IMR-90 (cell line): ENCODE measurements around the gene LSMEM2. TPM values are rescaled to one million over a fixed set of nuclear protein-coding genes. Genes with fewer than 3 reads are reported as not detected.
A peak's percentile ranks its signal among the peaks of the same experiment; 100 is the strongest.

Experiments used
- ATAC-seq: fragments of 200-7000 bp; cut with Tn5 transposase; 2 replicates; pipeline ENCODE4 v1.9.1; 2020; ENCODE audit warnings: low read depth, mild to moderate bottlenecking, moderate library complexity
- BruUV-seq: library from RNA; stranded (reverse); fragments of 400-500 nt; replicated peaks from 2 replicates; lab custom pipeline; 2021; lab: Mats Ljungman, UMichigan
- CTCF ChIA-PET: fragments of 300-600 bp; formaldehyde crosslinking; extraction: SDS; loops from one replicate; lab custom pipeline; 2021; ENCODE audit warnings: antibody characterized with exemption; lab: Yijun Ruan, JAX
- POLR2A ChIA-PET: fragments of 300-600 bp; sonication (Branson Sonifier 250); formaldehyde crosslinking; loops from one replicate; lab custom pipeline; 2022; ENCODE audit warnings: antibody characterized with exemption; ENCODE audit not compliant: unreplicated experiment; lab: Charles Lee
- DNase-seq: peaks from one replicate; pipeline ENCODE4 v3.0.0; 2013
- H2AFZ ChIP-seq: replicated peaks from 2 replicates; pipeline ENCODE3; 2013; ENCODE audit warnings: low read length, mild to moderate bottlenecking; ENCODE audit not compliant: poor library complexity
- H2AK5ac ChIP-seq: 2 replicates; pipeline ENCODE4 v1.6.1; 2013; ENCODE audit warnings: low read depth, low read length, inconsistent platforms
- H2AK9ac ChIP-seq: replicated peaks from 2 replicates; pipeline ENCODE3; 2013; ENCODE audit warnings: mild to moderate bottlenecking, low read depth, low read length, moderate library complexity; ENCODE audit not compliant: poor library complexity
- H2BK120ac ChIP-seq: 2 replicates; pipeline ENCODE4 v1.6.1; 2013; ENCODE audit warnings: low read depth, low read length, inconsistent platforms
- H2BK15ac ChIP-seq: 3 replicates; pipeline ENCODE4 v1.6.1; 2013; ENCODE audit warnings: low read depth, low read length, inconsistent platforms
- H2BK20ac ChIP-seq: 2 replicates; pipeline ENCODE4 v1.6.1; 2013; ENCODE audit warnings: low read depth, mild to moderate bottlenecking, inconsistent platforms, low read length, moderate library complexity
- H2BK5ac ChIP-seq: 2 replicates; pipeline ENCODE4 v1.6.1; 2013; ENCODE audit warnings: mild to moderate bottlenecking, low read depth, low read length, inconsistent platforms; ENCODE audit not compliant: poor library complexity, severe bottlenecking
- H3K14ac ChIP-seq: replicated peaks from 2 replicates; pipeline ENCODE4 v1.6.1; 2013; ENCODE audit warnings: low read depth, low read length, inconsistent platforms
- H3K18ac ChIP-seq: 2 replicates; pipeline ENCODE4 v1.6.1; 2013; ENCODE audit warnings: low read depth, low read length, control low read depth
- H3K23ac ChIP-seq: 2 replicates; pipeline ENCODE4 v1.6.1; 2013; ENCODE audit warnings: low read depth, low read length, inconsistent platforms
- H3K27ac ChIP-seq: 2 replicates; pipeline ENCODE4 v1.5.1; 2013; ENCODE audit warnings: mild to moderate bottlenecking, control low read depth, low read length; ENCODE audit not compliant: insufficient read depth
- H3K27me3 ChIP-seq: 2 replicates; pipeline ENCODE4 v1.6.1; 2013; ENCODE audit warnings: low read length; ENCODE audit not compliant: control insufficient read depth, insufficient read depth
- H3K36me3 ChIP-seq: 2 replicates; pipeline ENCODE4 v1.6.1; 2013; ENCODE audit warnings: low read length, mixed read lengths; ENCODE audit not compliant: control insufficient read depth, insufficient read depth
- H3K4ac ChIP-seq: 2 replicates; pipeline ENCODE4 v1.6.1; 2013; ENCODE audit warnings: low read depth, low read length, inconsistent platforms
- H3K4me1 ChIP-seq: 2 replicates; pipeline ENCODE4 v1.6.1; 2013; ENCODE audit warnings: low read length, mixed read lengths; ENCODE audit not compliant: control insufficient read depth, insufficient read depth
- H3K4me2 ChIP-seq: 2 replicates; pipeline ENCODE4 v1.6.1; 2013; ENCODE audit warnings: low read depth, mild to moderate bottlenecking, control low read depth, low read length, moderate library complexity
- H3K4me3 ChIP-seq: 2 replicates; pipeline ENCODE4 v1.5.1; 2013; ENCODE audit warnings: low read depth, mild to moderate bottlenecking, control low read depth, low read length, moderate library complexity; ENCODE audit not compliant: insufficient read depth
- H3K56ac ChIP-seq: 2 replicates; pipeline ENCODE4 v1.6.1; 2013; ENCODE audit warnings: low read length, inconsistent platforms; ENCODE audit not compliant: insufficient read depth; ENCODE audit errors: extremely low read depth
- H3K79me1 ChIP-seq, 2 experiments: 2 replicates each; pipeline ENCODE4 v1.6.1; 2013; ENCODE audit warnings: low read length in 2 of 2, inconsistent platforms in 1 of 2, low read depth in 1 of 2
- H3K9ac ChIP-seq: 2 replicates; pipeline ENCODE4 v1.6.1; 2013; ENCODE audit warnings: low read depth, low read length, control low read depth
- H3K9me1 ChIP-seq: 2 replicates; pipeline ENCODE4 v1.6.1; 2013; ENCODE audit warnings: low read length, inconsistent platforms; ENCODE audit not compliant: insufficient read depth
- H3K9me3 ChIP-seq: 2 replicates; pipeline ENCODE4 v1.6.1; 2013; ENCODE audit warnings: low read length; ENCODE audit not compliant: control insufficient read depth, insufficient read depth
- H4K20me1 ChIP-seq: 2 replicates; pipeline ENCODE4 v1.6.1; 2013; ENCODE audit warnings: low read length, inconsistent platforms; ENCODE audit not compliant: insufficient read depth
- H4K5ac ChIP-seq: 2 replicates; pipeline ENCODE4 v1.6.1; 2013; ENCODE audit warnings: mild to moderate bottlenecking, low read depth, low read length, control low read depth
- H4K8ac ChIP-seq, 2 experiments: 2 replicates each; pipeline ENCODE4 v1.6.1; 2013; ENCODE audit warnings: low read depth in 2 of 2, low read length in 2 of 2, control low read depth in 1 of 2, inconsistent platforms in 1 of 2
- H4K91ac ChIP-seq: 2 replicates; pipeline ENCODE4 v1.6.1; 2013; ENCODE audit warnings: low read depth, low read length, inconsistent platforms; ENCODE audit not compliant: insufficient read depth
- CEBPB ChIP-seq: IDR thresholded peaks from 2 replicates; pipeline ENCODE4 v1.6.1; 2012; ENCODE audit warnings: low read depth, low read length, improper control_type of control experiment
- MAZ ChIP-seq: IDR thresholded peaks from 2 replicates; pipeline ENCODE4 v1.6.1; 2012; ENCODE audit warnings: low read depth, mild to moderate bottlenecking, low read length, improper control_type of control experiment, moderate library complexity, borderline replicate concordance
- WGBS, 2 experiments: methylation state at CpG; one replicate each; pipeline versions ENCODE4 v1.1.5 to v1.1.7; 2013; ENCODE audit warnings: missing lambda C conversion rate in 2 of 2; ENCODE audit not compliant: insufficient read length in 1 of 2; ENCODE audit errors: extremely low coverage in 2 of 2; 5-methylcytosine and 5-hydroxymethylcytosine counted together
- dilution Hi-C: fragments of 300-500 bp; cut with HindIII; formaldehyde crosslinking; loops from one replicate; pipeline ENCODE4 v1.14.3; 2018; ENCODE audit warnings: low sequenced_read_pairs; ENCODE audit not compliant: unreplicated experiment
- in situ Hi-C: fragments of 300-500 bp; cut with MboI; formaldehyde crosslinking; loops from 3 replicates; pipeline ENCODE4 v1.14.3; 2019; ENCODE audit warnings: low sequenced_read_pairs, inconsistent platforms, mixed read lengths
- intact Hi-C: fragments of 100-400 bp; cut with micrococcal nuclease; formaldehyde crosslinking; loops from 2 replicates; pipeline ENCODE4 v1.10.0; 2022
- polyA plus RNA-seq, 3 experiments: library from polyadenylated mRNA; depleted of rRNA; stranded (reverse); fragments of >200 nt; gene quantifications; 2 replicates each; pipeline ENCODE4 v1.2.3, GENCODE V29; 2012; ENCODE audit warnings: low replicate concordance in 1 of 3
- total RNA-seq: library from RNA; depleted of rRNA; stranded (reverse); fragments of >200 nt; gene quantifications from 2 replicates; pipeline ENCODE4 v1.2.3, GENCODE V29; 2012

The LSMEM2 gene
- total and polyA plus RNA-seq, 2 of the 4 experiments (the other 2 are of a cell fraction): under 0.01 TPM; not detected in 1

DNA sequence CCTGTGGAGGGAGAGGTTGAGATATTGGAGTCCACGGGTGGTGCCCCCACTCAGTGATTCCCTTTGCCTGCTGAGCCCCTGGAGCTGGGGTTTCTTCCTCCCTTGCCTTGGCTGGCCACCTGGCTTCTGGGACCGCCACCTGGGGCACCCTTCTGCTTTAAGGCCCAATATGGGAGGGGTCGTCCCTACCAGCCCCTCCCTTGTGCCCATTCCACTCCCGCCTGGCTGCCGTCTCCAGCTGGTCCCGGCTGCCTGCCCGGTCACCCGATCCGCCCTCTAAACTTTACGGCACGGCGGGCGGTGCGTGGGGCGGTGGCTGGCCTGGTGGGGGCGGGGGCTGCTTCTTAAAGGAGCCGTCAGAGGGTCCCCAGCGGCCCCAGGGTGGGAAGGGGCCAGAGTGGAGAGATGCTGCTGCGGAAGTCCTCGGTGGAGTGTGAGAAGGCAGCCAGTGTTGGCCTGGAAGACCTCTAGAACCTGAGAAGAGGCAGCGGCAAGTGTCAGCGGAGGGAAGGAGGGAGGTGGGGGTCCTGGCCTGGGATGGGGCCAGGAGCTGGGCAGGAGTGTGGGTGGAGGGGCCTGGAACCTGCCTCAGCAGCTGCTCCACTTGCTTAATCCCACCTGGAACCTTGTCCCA is 11.5 kb upstream of the LSMEM2 start:
- H4K20me1 ChIP-seq: no peaks in the 10 kb centered on the region
- dilution Hi-C loops (no loop called here), intact Hi-C loops (no loop called here), in situ Hi-C loops (no loop called here)
- H2BK15ac ChIP-seq: peak overlapping the region; percentile 97; the same call in 2 of the 3 replicates
- H4K91ac ChIP-seq: peak overlapping the region; percentile 99
- peak overlapping the region; percentile 100 for H3K4ac ChIP-seq
- H3K27me3 ChIP-seq: no peaks in the 10 kb centered on the region
- ChIA-PET POLR2A (interaction anchor here (0.6 kb wide), 1 partner anchor 1957 kb away, joined by 9 read pairs; no protein-coding TSS in a partner anchor), CTCF (interaction anchor here (1.6 kb wide), 1 partner anchor 40 kb away, joined by 5 read pairs; no protein-coding TSS in a partner anchor)
- no peak for TF ChIP-seq CEBPB
- TF ChIP-seq MAZ: peak; percentile 26; the same call in 1 of the 2 replicates
- H3K79me1 ChIP-seq: peaks cover 3 to 57% of the 10 kb centered on the region in 2 experiments; a peak in 3 of 4 replicates
- peak overlapping the region; percentile 83 for H2BK5ac ChIP-seq
- peak overlapping the region; percentile 97 for H2AK9ac ChIP-seq
- H3K4me2 ChIP-seq: peak overlapping the region; percentile 70
- peak overlapping the region; percentile 96 for H2BK20ac ChIP-seq
- peak overlapping the region; percentile 98 for H3K14ac ChIP-seq
- peaks cover 46% of the 10 kb centered on the region for H3K9me1 ChIP-seq
- BruUV-seq: no TSS peak
- DNase-seq: no peak
- peaks cover 65% of the 10 kb centered on the region for H3K4me1 ChIP-seq
- ATAC-seq: peak; percentile 11; the same call in 1 of the 2 replicates
- peak overlapping the region; percentile 76 for H3K23ac ChIP-seq
- H4K5ac ChIP-seq: peak overlapping the region; percentile 77
- peak overlapping the region; percentile 90 for H2AFZ ChIP-seq
- peaks cover 2% of the 10 kb centered on the region; the same call in 1 of the 2 replicates for H3K36me3 ChIP-seq
- H2AK5ac ChIP-seq: peak overlapping the region; percentile 100
- no peaks in the 10 kb centered on the region for H3K9me3 ChIP-seq
- H3K27ac ChIP-seq: peak overlapping the region; percentile 80
- peak overlapping the region; percentile 47; the same call in 1 of the 2 replicates for H3K56ac ChIP-seq
- peak overlapping the region; percentile 45 for H3K18ac ChIP-seq
- H2BK120ac ChIP-seq: peak overlapping the region; percentile 97
- peak overlapping the region; percentile 94 to 99 for H4K8ac ChIP-seq
- peak overlapping the region; percentile 66 for H3K9ac ChIP-seq
- H3K4me3 ChIP-seq: peak overlapping the region; percentile 53
- 0% methylated on average over 3 of the region's 22 CpGs; no CpG with 5 or more reads in 1 of the 2 experiments for WGBS, 2 experiments
